HL-60 (cell line): ENCODE results near the gene SELENOO.

Source experiments
- GABPA ChIP-seq: IDR thresholded peaks from 2 replicates; pipeline ENCODE4 v1.6.1; 2012; ENCODE audit warnings: low read depth
- POLR2AphosphoS5 ChIP-seq: IDR thresholded peaks from 2 replicates; pipeline ENCODE4 v1.6.1; 2012; ENCODE audit warnings: low read depth
- TF ChIP-seq, protein P1 (sequence below): IDR thresholded peaks from one replicate; pipeline ENCODE4 v1.5.1; 2011; ENCODE audit warnings: low read length, control low read depth, inconsistent platforms; ENCODE audit not compliant: insufficient read depth
- TF ChIP-seq, protein P2 (sequence below): IDR thresholded peaks from 2 replicates; pipeline ENCODE4 v1.6.1; 2012; ENCODE audit warnings: low read depth; ENCODE audit not compliant: insufficient replicate concordance

DNA sequence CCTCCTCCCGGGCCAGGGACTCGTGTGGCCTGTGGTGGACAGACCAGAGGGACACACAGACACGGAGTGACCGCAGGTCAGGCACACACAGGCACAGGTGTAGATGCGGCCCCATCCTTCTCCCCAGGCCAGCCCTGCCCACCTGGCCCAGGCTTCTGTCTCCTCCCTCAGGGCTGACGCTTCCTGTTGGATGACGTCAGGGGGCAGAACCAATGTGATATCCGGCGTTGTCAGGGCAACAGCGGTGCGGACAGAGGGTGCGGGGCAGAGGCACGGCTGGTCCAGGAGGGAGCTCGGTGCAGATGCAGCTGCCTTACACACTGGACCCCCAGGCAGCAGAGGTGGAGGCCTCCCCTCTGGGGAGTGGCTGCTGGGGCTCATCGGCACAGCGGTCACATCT lies 46.9 kb downstream of the SELENOO start:
- TF ChIP-seq POLR2AphosphoS5 = peak; percentile 39; the same call in 1 of the 2 replicates
- TF ChIP-seq, protein P1, sequence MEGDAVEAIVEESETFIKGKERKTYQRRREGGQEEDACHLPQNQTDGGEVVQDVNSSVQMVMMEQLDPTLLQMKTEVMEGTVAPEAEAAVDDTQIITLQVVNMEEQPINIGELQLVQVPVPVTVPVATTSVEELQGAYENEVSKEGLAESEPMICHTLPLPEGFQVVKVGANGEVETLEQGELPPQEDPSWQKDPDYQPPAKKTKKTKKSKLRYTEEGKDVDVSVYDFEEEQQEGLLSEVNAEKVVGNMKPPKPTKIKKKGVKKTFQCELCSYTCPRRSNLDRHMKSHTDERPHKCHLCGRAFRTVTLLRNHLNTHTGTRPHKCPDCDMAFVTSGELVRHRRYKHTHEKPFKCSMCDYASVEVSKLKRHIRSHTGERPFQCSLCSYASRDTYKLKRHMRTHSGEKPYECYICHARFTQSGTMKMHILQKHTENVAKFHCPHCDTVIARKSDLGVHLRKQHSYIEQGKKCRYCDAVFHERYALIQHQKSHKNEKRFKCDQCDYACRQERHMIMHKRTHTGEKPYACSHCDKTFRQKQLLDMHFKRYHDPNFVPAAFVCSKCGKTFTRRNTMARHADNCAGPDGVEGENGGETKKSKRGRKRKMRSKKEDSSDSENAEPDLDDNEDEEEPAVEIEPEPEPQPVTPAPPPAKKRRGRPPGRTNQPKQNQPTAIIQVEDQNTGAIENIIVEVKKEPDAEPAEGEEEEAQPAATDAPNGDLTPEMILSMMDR = no peak
- TF ChIP-seq GABPA = no peak
- TF ChIP-seq, protein P2, sequence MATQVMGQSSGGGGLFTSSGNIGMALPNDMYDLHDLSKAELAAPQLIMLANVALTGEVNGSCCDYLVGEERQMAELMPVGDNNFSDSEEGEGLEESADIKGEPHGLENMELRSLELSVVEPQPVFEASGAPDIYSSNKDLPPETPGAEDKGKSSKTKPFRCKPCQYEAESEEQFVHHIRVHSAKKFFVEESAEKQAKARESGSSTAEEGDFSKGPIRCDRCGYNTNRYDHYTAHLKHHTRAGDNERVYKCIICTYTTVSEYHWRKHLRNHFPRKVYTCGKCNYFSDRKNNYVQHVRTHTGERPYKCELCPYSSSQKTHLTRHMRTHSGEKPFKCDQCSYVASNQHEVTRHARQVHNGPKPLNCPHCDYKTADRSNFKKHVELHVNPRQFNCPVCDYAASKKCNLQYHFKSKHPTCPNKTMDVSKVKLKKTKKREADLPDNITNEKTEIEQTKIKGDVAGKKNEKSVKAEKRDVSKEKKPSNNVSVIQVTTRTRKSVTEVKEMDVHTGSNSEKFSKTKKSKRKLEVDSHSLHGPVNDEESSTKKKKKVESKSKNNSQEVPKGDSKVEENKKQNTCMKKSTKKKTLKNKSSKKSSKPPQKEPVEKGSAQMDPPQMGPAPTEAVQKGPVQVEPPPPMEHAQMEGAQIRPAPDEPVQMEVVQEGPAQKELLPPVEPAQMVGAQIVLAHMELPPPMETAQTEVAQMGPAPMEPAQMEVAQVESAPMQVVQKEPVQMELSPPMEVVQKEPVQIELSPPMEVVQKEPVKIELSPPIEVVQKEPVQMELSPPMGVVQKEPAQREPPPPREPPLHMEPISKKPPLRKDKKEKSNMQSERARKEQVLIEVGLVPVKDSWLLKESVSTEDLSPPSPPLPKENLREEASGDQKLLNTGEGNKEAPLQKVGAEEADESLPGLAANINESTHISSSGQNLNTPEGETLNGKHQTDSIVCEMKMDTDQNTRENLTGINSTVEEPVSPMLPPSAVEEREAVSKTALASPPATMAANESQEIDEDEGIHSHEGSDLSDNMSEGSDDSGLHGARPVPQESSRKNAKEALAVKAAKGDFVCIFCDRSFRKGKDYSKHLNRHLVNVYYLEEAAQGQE = no peak
